AG04450 (cell line): ENCODE data around the gene EPHA3. TPM values are rescaled to one million over a fixed set of nuclear protein-coding genes. Genes with fewer than 3 reads are reported as not detected.

ENCODE experiments used
- CTCF ChIA-PET: fragments of 300-600, 350-600 bp; formaldehyde crosslinking; extraction: SDS; loops from one replicate; lab custom pipeline; 2022; ENCODE audit warnings: antibody characterized with exemption, inconsistent platforms; lab: Charles Lee
- POLR2A ChIA-PET: fragments of 350-600 bp; formaldehyde crosslinking; extraction: SDS; loops from one replicate; lab custom pipeline; 2021; ENCODE audit warnings: antibody characterized with exemption, inconsistent platforms; lab: Yijun Ruan, JAX
- DNase-seq: peaks from one replicate; pipeline ENCODE4 v3.0.0-alpha.2; 2011; ENCODE audit warnings: low read depth, low spot score
- H3K27ac ChIP-seq: one replicate; pipeline ENCODE4 v1.5.1; 2012; ENCODE audit warnings: low read depth, low read length, control low read depth
- H3K27me3 ChIP-seq: one replicate; pipeline ENCODE4 v1.6.0; 2012; ENCODE audit warnings: low read length; ENCODE audit not compliant: control insufficient read depth, insufficient read depth
- H3K4me3 ChIP-seq: 2 replicates; pipeline ENCODE4 v1.5.1; 2011; ENCODE audit warnings: mild to moderate bottlenecking, low read depth, low read length, control low read depth
- H3K9me3 ChIP-seq: 2 replicates; pipeline ENCODE4 v1.5.1; 2012; ENCODE audit warnings: low read length; ENCODE audit not compliant: control insufficient read depth, insufficient read depth
- CTCF ChIP-seq: IDR thresholded peaks from 2 replicates; pipeline ENCODE4 v1.5.1; 2011; ENCODE audit warnings: low read depth, low read length, control low read depth, inconsistent platforms
- polyA plus RNA-seq: library from polyadenylated mRNA; depleted of rRNA; stranded (reverse); fragments of >200 nt; gene quantifications from 2 replicates; pipeline ENCODE4 v1.2.3, GENCODE V29; 2011

Gene EPHA3
- polyA plus RNA-seq, 1 experiment, result 0.04 TPM

- Histone ChIP-seq H3K27ac (no peak overlapping the region), H3K9me3 (no peaks in the 10 kb centered on the region), H3K4me3 (no peak overlapping the region), H3K27me3 (no peaks in the 10 kb centered on the region)
- ChIA-PET POLR2A (no interaction called here), CTCF (no interaction called here)
- no peak for TF ChIP-seq CTCF
- no peak for DNase-seq
Measured at GRCh38 chr3:89256882-89257281, 149.5 kb downstream of the EPHA3 start.

- Histone ChIP-seq H3K9me3 (no peaks in the 10 kb centered on the region), H3K4me3 (no peak overlapping the region), H3K27ac (no peak overlapping the region), H3K27me3 (no peaks in the 10 kb centered on the region)
- POLR2A ChIA-PET, result no interaction called here
- TF ChIP-seq CTCF, result no peak
- CTCF ChIA-PET, result no interaction called here
- no peak for DNase-seq
Measured at GRCh38 chr3:89260721-89261120, 153.3 kb downstream of the EPHA3 start.

GRCh38 chr3:89261673-89262072 lies 154.3 kb downstream of the EPHA3 start:
- Histone ChIP-seq H3K9me3 (no peaks in the 10 kb centered on the region), H3K27me3 (no peaks in the 10 kb centered on the region), H3K4me3 (no peak overlapping the region), H3K27ac (no peak overlapping the region)
- POLR2A ChIA-PET, result no interaction called here
- CTCF ChIA-PET, result no interaction called here
- DNase-seq, result no peak
- TF ChIP-seq CTCF, result no peak

- CTCF ChIA-PET, result no interaction called here
- no peak for TF ChIP-seq CTCF
- POLR2A ChIA-PET, result no interaction called here
- no peaks in the 10 kb centered on the region for H3K27me3 ChIP-seq
- no peak overlapping the region for H3K4me3 ChIP-seq
- DNase-seq, result no peak
- H3K27ac ChIP-seq, result no peak overlapping the region
- no peaks in the 10 kb centered on the region for H3K9me3 ChIP-seq
Measured at GRCh38 chr3:89262309-89262929, 155.0 kb downstream of the EPHA3 start.

- Histone ChIP-seq H3K9me3 (no peaks in the 10 kb centered on the region), H3K27me3 (no peaks in the 10 kb centered on the region), H3K4me3 (no peak overlapping the region), H3K27ac (no peak overlapping the region)
- POLR2A ChIA-PET, result no interaction called here
- no peak for DNase-seq
- TF ChIP-seq CTCF, result no peak
- CTCF ChIA-PET, result no interaction called here
Measured at GRCh38 chr3:89264037-89264560, 156.7 kb downstream of the EPHA3 start.
